GM18870 (cell line): Measurements from ENCODE around the gene FHL1.
"Not testable (repeated sequence)": the region's sequence is repeated elsewhere in the genome, so short reads cannot be mapped to it uniquely, and the experiment has no call there.

Experiments
- ATAC-seq: cut with Tn5 transposase; IDR thresholded peaks from one replicate; pipeline ENCODE4 v1.9.1; 2021; ENCODE audit warnings: moderate library complexity; ENCODE audit not compliant: unreplicated experiment

The FHL1 gene

GRCh38 chrX:136147315-136147901, at the start of gene FHL1:
TSS of gene FHL1 (plus strand) at chrX:136147533.
- no peak for ATAC-seq

- ATAC-seq = no peak
Measured at GRCh38 chrX:136097871-136098805, 49.2 kb upstream of the FHL1 start.

GRCh38 chrX:136104936-136105335, 42.4 kb upstream of the FHL1 start:
- no peak for ATAC-seq

- ATAC-seq = no peak
Measured at GRCh38 chrX:136106920-136107528, 40.3 kb upstream of the FHL1 start.

GRCh38 chrX:136108905-136109304, 38.4 kb upstream of the FHL1 start:
- not testable (repeated sequence) for ATAC-seq

GRCh38 chrX:136112286-136112685, 35.0 kb upstream of the FHL1 start:
- ATAC-seq = no peak

- no peak for ATAC-seq
Measured at GRCh38 chrX:136112778-136113177, 34.6 kb upstream of the FHL1 start.

- ATAC-seq = no peak
Measured at GRCh38 chrX:136115126-136115903, 32.0 kb upstream of the FHL1 start.

GRCh38 chrX:136115904-136116297, 31.4 kb upstream of the FHL1 start:
- ATAC-seq = no peak

GRCh38 chrX:136121788-136122187, 25.5 kb upstream of the FHL1 start:
- no peak for ATAC-seq

- ATAC-seq = no peak
Measured at GRCh38 chrX:136122207-136122606, 25.1 kb upstream of the FHL1 start.

GRCh38 chrX:136125106-136125505, 22.2 kb upstream of the FHL1 start:
- ATAC-seq = no peak

- no peak for ATAC-seq
Measured at GRCh38 chrX:136126371-136126770, 21.0 kb upstream of the FHL1 start.

GRCh38 chrX:136126872-136127406, 20.4 kb upstream of the FHL1 start:
- ATAC-seq = no peak

- ATAC-seq = no peak
Measured at GRCh38 chrX:136128743-136129142, 18.6 kb upstream of the FHL1 start.

GRCh38 chrX:136130931-136131833, 16.2 kb upstream of the FHL1 start:
- no peak for ATAC-seq

- no peak for ATAC-seq
Measured at GRCh38 chrX:136138939-136139338, 8.4 kb upstream of the FHL1 start.

- no peak for ATAC-seq
Measured at GRCh38 chrX:136141569-136141968, 5.8 kb upstream of the FHL1 start.

GRCh38 chrX:136142592-136142991, 4.7 kb upstream of the FHL1 start:
- no peak for ATAC-seq

- no peak for ATAC-seq
Measured at GRCh38 chrX:136143711-136144110, 3.6 kb upstream of the FHL1 start.
